OCI-LY7 (cell line): ENCODE measurements around the gene ZBTB8OS. TPM values are rescaled to one million over a fixed set of nuclear protein-coding genes. Genes with fewer than 3 reads are reported as not detected.

Experiments used
- BruUV-seq: library from RNA; stranded (reverse); fragments of 400-500 nt; replicated peaks from 2 replicates; lab custom pipeline; 2021; lab: Mats Ljungman, UMichigan
- CTCF ChIA-PET: fragments of 300-600 bp; sonication (Branson Sonifier 250); formaldehyde crosslinking; loops from one replicate; lab custom pipeline; 2022; ENCODE audit warnings: antibody characterized with exemption; ENCODE audit not compliant: unreplicated experiment; lab: Charles Lee
- POLR2A ChIA-PET: fragments of 300-600 bp; sonication (Branson Sonifier 250); formaldehyde crosslinking; loops from one replicate; lab custom pipeline; 2022; ENCODE audit warnings: antibody characterized with exemption; lab: Charles Lee
- DNase-seq: peaks from one replicate; pipeline ENCODE4 v3.0.0-alpha.2; 2015; ENCODE audit warnings: low spot score
- H2AFZ ChIP-seq: fragments of 200-600 bp; sonication (generic), shearing (Covaris generic); 2 replicates; pipeline ENCODE4 v1.6.1; 2014; ENCODE audit warnings: mild to moderate bottlenecking, antibody characterized with exemption, low read length, moderate library complexity
- H3K27ac ChIP-seq: fragments of 200-600 bp; sonication (generic); 2 replicates; pipeline ENCODE4 v1.5.1; 2014; ENCODE audit warnings: mixed run types, low read depth, mild to moderate bottlenecking, moderate library complexity, low read length, inconsistent platforms; ENCODE audit not compliant: poor library complexity, severe bottlenecking
- H3K36me3 ChIP-seq: fragments of 200-600 bp; sonication (generic); 2 replicates; pipeline ENCODE4 v1.6.1; 2014; ENCODE audit warnings: mild to moderate bottlenecking, antibody characterized with exemption, low read length, moderate library complexity, mixed read lengths; ENCODE audit not compliant: insufficient read depth
- H3K4me1 ChIP-seq: fragments of 200-600 bp; sonication (generic); 2 replicates; pipeline ENCODE4 v1.5.1; 2014; ENCODE audit warnings: mild to moderate bottlenecking, low read length; ENCODE audit not compliant: insufficient read depth, poor library complexity, severe bottlenecking
- H3K4me2 ChIP-seq: fragments of 200-600 bp; sonication (generic); 2 replicates; pipeline ENCODE4 v1.6.1; 2014; ENCODE audit warnings: mild to moderate bottlenecking, low read length
- H3K4me3 ChIP-seq: fragments of 200-600 bp; sonication (generic); 2 replicates; pipeline ENCODE4 v1.5.1; 2014; ENCODE audit warnings: mild to moderate bottlenecking, low read depth, low read length; ENCODE audit not compliant: poor library complexity, severe bottlenecking
- H3K79me2 ChIP-seq: fragments of 200-600 bp; sonication (generic); 2 replicates; pipeline ENCODE4 v1.6.1; 2016; ENCODE audit warnings: low read depth, mild to moderate bottlenecking, low read length, moderate library complexity, mixed read lengths; ENCODE audit not compliant: insufficient read depth
- H3K9me2 ChIP-seq: fragments of 200-600 bp; sonication (generic); 2 replicates; pipeline ENCODE4 v1.6.1; 2016; ENCODE audit warnings: mild to moderate bottlenecking, low read length, mixed read lengths; ENCODE audit not compliant: insufficient read depth
- H3K9me3 ChIP-seq: fragments of 200-600 bp; sonication (generic); 2 replicates; pipeline ENCODE4 v1.6.1; 2014; ENCODE audit warnings: mild to moderate bottlenecking, mixed run types, low read length, mixed read lengths
- H4K20me1 ChIP-seq: fragments of 200-600 bp; sonication (generic); 2 replicates; pipeline ENCODE4 v1.6.1; 2014; ENCODE audit warnings: mild to moderate bottlenecking, antibody characterized with exemption, low read length, moderate library complexity, mixed read lengths; ENCODE audit not compliant: insufficient read depth
- CTCF ChIP-seq: fragments of 200-600 bp; sonication (generic); conservative IDR thresholded peaks from 2 replicates; pipeline ENCODE4 v1.5.1; 2014; ENCODE audit warnings: mild to moderate bottlenecking, antibody characterized with exemption, low read length, moderate library complexity, mixed read lengths
- EZH2phosphoT487 ChIP-seq: fragments of 200-600 bp; sonication (generic); IDR thresholded peaks from 2 replicates; pipeline ENCODE4 v1.6.1; 2018; ENCODE audit warnings: low read depth, borderline replicate concordance, mild to moderate bottlenecking, mixed run types, antibody characterized with exemption, low read length, moderate library complexity, mixed read lengths
- intact Hi-C: fragments of 100-400 bp; cut with micrococcal nuclease; formaldehyde crosslinking; loops from one replicate; pipeline ENCODE4 v1.10.0; 2022; ENCODE audit not compliant: unreplicated experiment
- total RNA-seq, 2 experiments: library from RNA; depleted of rRNA in 1 of 2; stranded (reverse); fragments of >200 nt in 1 of 2; shearing (Covaris generic) in 1 of 2; gene quantifications; 2 replicates each; pipeline ENCODE4 v1.2.3, GENCODE V29; 2014 to 2022

The ZBTB8OS gene
- total RNA-seq, 2 experiments from 2014 or later: 57.5 to 119 TPM

DNA sequence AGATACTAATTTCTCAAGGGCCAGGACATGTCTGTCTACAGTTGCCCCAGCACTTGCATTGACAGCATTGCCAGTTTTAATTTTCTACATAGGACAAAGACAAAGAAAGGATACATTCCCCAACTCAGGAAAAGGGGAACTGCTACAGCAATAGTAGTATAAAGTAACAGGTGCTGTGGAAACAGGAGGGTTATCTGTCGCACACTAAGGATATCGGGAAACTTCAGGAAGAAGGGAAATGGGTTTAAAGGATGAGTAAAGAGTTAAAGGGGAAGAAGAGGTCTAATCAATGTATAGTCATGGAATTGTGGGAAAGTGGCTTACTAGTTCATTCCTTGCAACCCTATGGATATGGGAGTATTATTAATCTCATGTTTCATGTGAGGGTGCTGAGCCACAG, 36.0 kb upstream of the ZBTB8OS start:
- Histone ChIP-seq H3K79me2 (no peaks in the 10 kb centered on the region), H4K20me1 (no peaks in the 10 kb centered on the region), H2AFZ (no peak overlapping the region), H3K9me3 (no peaks in the 10 kb centered on the region), H3K4me3 (no peak overlapping the region), H3K4me1 (no peaks in the 10 kb centered on the region), H3K27ac (no peak overlapping the region), H3K9me2 (no peaks in the 10 kb centered on the region), H3K4me2 (no peak overlapping the region), H3K36me3 (peaks cover 55% of the 10 kb centered on the region)
- intact Hi-C loops: no loop called here
- ChIA-PET POLR2A (no interaction called here), CTCF (no interaction called here)
- TF ChIP-seq EZH2phosphoT487: no peak
- TF ChIP-seq CTCF: no peak
- no peak for DNase-seq
- BruUV-seq: no TSS peak

- peaks cover 64% of the 10 kb centered on the region for H3K36me3 ChIP-seq
- intact Hi-C loops: no loop called here
- H3K9me3 ChIP-seq: no peaks in the 10 kb centered on the region
- H3K27ac ChIP-seq: no peak overlapping the region
- no peak overlapping the region for H3K4me3 ChIP-seq
- CTCF ChIA-PET: interaction anchor here (0.6 kb wide), 1 partner anchor 34 kb away, joined by 3 read pairs; the partner anchor contains the start of gene RBBP4
- no TSS peak for BruUV-seq
- POLR2A ChIA-PET: no interaction called here
- TF ChIP-seq EZH2phosphoT487: no peak
- TF ChIP-seq CTCF: no peak
- no peak overlapping the region for H2AFZ ChIP-seq
- H3K4me2 ChIP-seq: no peak overlapping the region
- H3K79me2 ChIP-seq: no peaks in the 10 kb centered on the region
- no peaks in the 10 kb centered on the region for H4K20me1 ChIP-seq
- no peaks in the 10 kb centered on the region for H3K4me1 ChIP-seq
- DNase-seq: no peak
- no peaks in the 10 kb centered on the region for H3K9me2 ChIP-seq
Measured at GRCh38 chr1:32685498-32685897, 35.1 kb upstream of the ZBTB8OS start.

DNA sequence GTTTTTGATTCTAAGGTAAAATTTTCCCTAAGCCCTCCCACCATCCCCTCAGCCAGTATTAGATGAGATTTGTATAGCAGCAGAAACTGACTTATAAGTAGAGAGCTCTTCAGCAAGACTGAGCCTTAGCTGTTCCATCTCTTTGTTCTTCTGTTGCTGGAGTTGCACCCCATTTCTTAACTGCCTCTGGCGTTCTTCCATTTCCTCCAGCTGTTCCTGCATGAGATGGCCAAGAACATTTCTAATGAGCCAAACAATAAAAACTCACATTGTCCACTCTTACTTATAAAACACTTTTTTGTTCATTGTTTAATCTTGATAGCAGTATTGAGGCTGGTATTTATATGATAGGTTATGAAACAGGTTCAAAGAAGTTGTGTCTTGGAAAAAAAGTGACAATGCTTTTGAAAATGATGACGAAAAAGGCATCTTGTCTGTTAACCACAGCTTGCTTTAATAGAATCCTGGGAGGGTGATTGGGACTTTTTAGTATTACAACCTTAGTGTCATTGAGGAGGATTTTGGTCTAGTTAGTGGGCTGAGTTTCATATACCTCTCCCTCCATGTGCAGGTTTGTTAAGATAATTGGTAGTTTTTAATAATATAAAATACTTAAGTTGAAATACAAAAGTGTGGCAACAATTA, 33.9 kb upstream of the ZBTB8OS start:
- no peak for DNase-seq
- peaks cover 76% of the 10 kb centered on the region for H3K36me3 ChIP-seq
- BruUV-seq: no TSS peak
- no peaks in the 10 kb centered on the region for H3K79me2 ChIP-seq
- H4K20me1 ChIP-seq: no peaks in the 10 kb centered on the region
- ChIA-PET CTCF (no interaction called here), POLR2A (interaction anchor here (0.5 to 0.7 kb wide), 2 partner anchors 31 to 134 kb away, joined by 3 to 4 read pairs; no protein-coding TSS in a partner anchor)
- no peak for TF ChIP-seq EZH2phosphoT487
- TF ChIP-seq CTCF: no peak
- intact Hi-C loops: no loop called here
- no peak overlapping the region for H3K27ac ChIP-seq
- no peak overlapping the region for H3K4me2 ChIP-seq
- no peak overlapping the region for H2AFZ ChIP-seq
- no peak overlapping the region for H3K4me3 ChIP-seq
- no peaks in the 10 kb centered on the region for H3K9me2 ChIP-seq
- no peaks in the 10 kb centered on the region for H3K9me3 ChIP-seq
- no peaks in the 10 kb centered on the region for H3K4me1 ChIP-seq
